KG1 (cell line): ENCODE results near the gene BAX.

Source experiments
- DNase-seq: peaks from one replicate; lab custom pipeline; 2025; lab: John Stamatoyannopoulos, UW

Gene BAX

GRCh38 chr19:48928164-48929025, 26.3 kb upstream of the BAX start:
- DNase-seq, result no peak

GRCh38 chr19:48933382-48933932, 21.2 kb upstream of the BAX start, which contains the start of gene DHDH:
TSS of gene DHDH (plus strand) at chr19:48933699. CDS start at chr19:48933722, 23 bp downstream.
- no peak for DNase-seq

GRCh38 chr19:48934837-48935236, 19.8 kb upstream of the BAX start:
- no peak for DNase-seq

GRCh38 chr19:48935864-48936263, 18.8 kb upstream of the BAX start:
- DNase-seq, result no peak

- no peak for DNase-seq
These were observed 16.4 kb upstream of the BAX start for GRCh38 chr19:48938256-48938655.

- DNase-seq, result no peak
These were observed 13.8 kb upstream of the BAX start for GRCh38 chr19:48940902-48941301.

GRCh38 chr19:48943081-48943480, 11.6 kb upstream of the BAX start:
- DNase-seq, result no peak

- no peak for DNase-seq
These were observed 9.3 kb upstream of the BAX start for GRCh38 chr19:48945415-48945814.

GRCh38 chr19:48945817-48946216, 8.9 kb upstream of the BAX start:
- no peak for DNase-seq

- DNase-seq, result no peak
These were observed 8.0 kb upstream of the BAX start for GRCh38 chr19:48946463-48947257.

- DNase-seq, result no peak
These were observed 7.5 kb upstream of the BAX start for GRCh38 chr19:48947258-48947542.

GRCh38 chr19:48950159-48950558, 4.5 kb upstream of the BAX start:
- no peak for DNase-seq

- DNase-seq, result no peak
These were observed 3.7 kb upstream of the BAX start for GRCh38 chr19:48950830-48951519.

- DNase-seq, result no peak
These were observed 1.5 kb upstream of the BAX start for GRCh38 chr19:48953141-48953540.

- no peak for DNase-seq
These were observed 583 bp upstream of the BAX start for GRCh38 chr19:48953990-48954594.

- DNase-seq, result no peak
These were observed 758 bp downstream of the BAX start for GRCh38 chr19:48955308-48955958.

- DNase-seq, result no peak
These were observed 3.3 kb downstream of the BAX start for GRCh38 chr19:48958006-48958405.

GRCh38 chr19:48959341-48960239, 4.9 kb downstream of the BAX start:
- no peak for DNase-seq

- DNase-seq, result no peak
These were observed 6.5 kb downstream of the BAX start for GRCh38 chr19:48961051-48961649.

- DNase-seq, result no peak
These were observed 7.0 kb downstream of the BAX start for GRCh38 chr19:48961673-48962028.
